ENCODE results near the gene CROCC2. TPM values are rescaled to one million over a fixed set of nuclear protein-coding genes. Genes with fewer than 3 reads are reported as not detected.

Gene CROCC2
- total RNA-seq, 1 donor from 2014 or later = not detected

GRCh38 chr2:240879105-240879504 lies 27.0 kb upstream of the CROCC2 start:
- FAIRE-seq = no peak
- TF ChIP-seq CTCF (IDR thresholded peaks at IDR 0.05; ENCODE audit: insufficient read depth, low read length, severe bottlenecking) = no peak
- Histone ChIP-seq H3K36me3 (ENCODE audit: control insufficient read depth, insufficient read depth, low read length) (no peaks in the 10 kb centered on the region), H3K4me3 (ENCODE audit: low read depth, low read length) (no peak overlapping the region), H3K27me3 (ENCODE audit: control insufficient read depth, insufficient read depth, low read length) (peaks cover 2% of the 10 kb centered on the region)
- no peak for DNase-seq (ENCODE audit: low read depth)

- FAIRE-seq = no peak
- no peak for TF ChIP-seq CTCF (IDR thresholded peaks at IDR 0.05; ENCODE audit: insufficient read depth, low read length, severe bottlenecking)
Measured at GRCh38 chr2:240881913-240882312, 24.2 kb upstream of the CROCC2 start.

GRCh38 chr2:240884221-240884620 lies 21.9 kb upstream of the CROCC2 start:
- peak; percentile 36 for FAIRE-seq
- Histone ChIP-seq H3K4me3 (ENCODE audit: low read depth, low read length) (no peak overlapping the region), H3K36me3 (ENCODE audit: control insufficient read depth, insufficient read depth, low read length) (no peaks in the 10 kb centered on the region), H3K27me3 (ENCODE audit: control insufficient read depth, insufficient read depth, low read length) (peaks cover 3% of the 10 kb centered on the region)
- no peak for DNase-seq (ENCODE audit: low read depth)
- TF ChIP-seq CTCF (IDR thresholded peaks at IDR 0.05; ENCODE audit: insufficient read depth, low read length, severe bottlenecking) = no peak

More at GRCh38 chr2:240881913-240882312, 24.2 kb upstream of the CROCC2 start:
- Histone ChIP-seq H3K4me3 (ENCODE audit: low read depth, low read length) (no peak overlapping the region), H3K27me3 (ENCODE audit: control insufficient read depth, insufficient read depth, low read length) (peaks cover 3% of the 10 kb centered on the region), H3K36me3 (ENCODE audit: control insufficient read depth, insufficient read depth, low read length) (no peaks in the 10 kb centered on the region)
- DNase-seq (ENCODE audit: low read depth) = no peak

- H3K4me3 ChIP-seq (ENCODE audit: low read depth, low read length) = no peak overlapping the region
- no peak for TF ChIP-seq CTCF (IDR thresholded peaks at IDR 0.05; ENCODE audit: insufficient read depth, low read length, severe bottlenecking)
- peaks cover 3% of the 10 kb centered on the region for H3K27me3 ChIP-seq (ENCODE audit: control insufficient read depth, insufficient read depth, low read length)
- no peaks in the 10 kb centered on the region for H3K36me3 ChIP-seq (ENCODE audit: control insufficient read depth, insufficient read depth, low read length)
- no peak for DNase-seq (ENCODE audit: low read depth)
- FAIRE-seq = no peak
Measured at GRCh38 chr2:240884745-240885144, 21.4 kb upstream of the CROCC2 start.

GRCh38 chr2:240885566-240885965 lies 20.6 kb upstream of the CROCC2 start:
- DNase-seq (ENCODE audit: low read depth) (no peak), FAIRE-seq (no peak)
- no peak overlapping the region for H3K4me3 ChIP-seq (ENCODE audit: low read depth, low read length)
- H3K36me3 ChIP-seq (ENCODE audit: control insufficient read depth, insufficient read depth, low read length) = no peaks in the 10 kb centered on the region
- peaks cover 3% of the 10 kb centered on the region for H3K27me3 ChIP-seq (ENCODE audit: control insufficient read depth, insufficient read depth, low read length)
- no peak for TF ChIP-seq CTCF (IDR thresholded peaks at IDR 0.05; ENCODE audit: insufficient read depth, low read length, severe bottlenecking)

- no peak for FAIRE-seq
Measured at GRCh38 chr2:240886023-240886565, 20.0 kb upstream of the CROCC2 start.

More at GRCh38 chr2:240886023-240886565, 20.0 kb upstream of the CROCC2 start:
- H3K27me3 ChIP-seq (ENCODE audit: control insufficient read depth, insufficient read depth, low read length) = peaks cover 3% of the 10 kb centered on the region
- no peak for TF ChIP-seq CTCF (IDR thresholded peaks at IDR 0.05; ENCODE audit: insufficient read depth, low read length, severe bottlenecking)
- DNase-seq (ENCODE audit: low read depth) = no peak
- H3K36me3 ChIP-seq (ENCODE audit: control insufficient read depth, insufficient read depth, low read length) = no peaks in the 10 kb centered on the region
- no peak overlapping the region for H3K4me3 ChIP-seq (ENCODE audit: low read depth, low read length)
